OCI-M2 (cell line): Measurements from ENCODE around the gene MMP17.

Experiments used
- DNase-seq: peaks from one replicate; lab custom pipeline; 2025; ENCODE audit not compliant: unreplicated experiment; lab: John Stamatoyannopoulos, UW

MMP17 gene

DNA sequence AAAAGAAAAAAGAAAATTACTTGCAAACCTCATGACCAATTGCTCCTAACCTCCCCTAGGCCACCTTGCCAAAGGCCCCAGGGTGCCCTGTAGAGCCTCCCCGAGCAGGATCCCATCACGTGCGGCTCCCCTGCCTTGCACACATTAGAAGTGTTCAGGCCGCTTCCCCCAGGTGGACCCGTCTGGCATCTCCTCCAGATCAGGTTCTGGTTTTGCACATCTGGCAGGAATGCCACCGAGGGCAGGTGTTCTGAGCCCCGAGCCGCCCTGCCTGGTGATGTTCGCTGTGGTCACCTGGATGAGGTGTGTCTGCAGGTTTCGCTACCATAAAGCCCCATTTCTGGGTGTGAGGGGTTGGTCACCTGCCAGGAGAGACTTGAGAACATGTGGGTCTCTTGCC is 19.3 kb downstream of the MMP17 start:
- no peak for DNase-seq

DNA sequence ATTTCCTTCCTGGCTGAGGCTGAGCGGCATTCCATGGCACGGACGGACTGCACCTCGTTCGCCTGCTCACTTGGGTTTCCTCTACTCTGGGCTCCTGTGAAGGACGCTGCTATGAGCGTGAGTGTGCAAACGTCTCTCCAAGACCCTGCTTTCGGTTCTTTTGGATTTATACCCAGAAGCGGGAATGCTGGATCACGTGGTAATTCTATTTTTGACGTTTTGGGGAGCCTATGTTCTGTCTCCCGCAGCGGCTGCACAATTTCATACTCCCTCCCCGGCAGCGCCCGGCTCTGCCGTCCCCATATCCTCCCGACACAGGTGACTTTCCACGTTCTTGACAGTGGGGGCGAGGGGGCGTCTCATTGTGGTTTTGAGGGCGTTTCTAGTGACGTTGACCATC is 20.6 kb downstream of the MMP17 start:
- no peak for DNase-seq

- DNase-seq: no peak
Measured at GRCh38 chr12:131849700-131850553, 21.7 kb downstream of the MMP17 start.

- no peak for DNase-seq
Measured at GRCh38 chr12:131850856-131851559, 22.8 kb downstream of the MMP17 start.

- DNase-seq: no peak
Measured at GRCh38 chr12:131851741-131852550, 23.8 kb downstream of the MMP17 start.

DNA sequence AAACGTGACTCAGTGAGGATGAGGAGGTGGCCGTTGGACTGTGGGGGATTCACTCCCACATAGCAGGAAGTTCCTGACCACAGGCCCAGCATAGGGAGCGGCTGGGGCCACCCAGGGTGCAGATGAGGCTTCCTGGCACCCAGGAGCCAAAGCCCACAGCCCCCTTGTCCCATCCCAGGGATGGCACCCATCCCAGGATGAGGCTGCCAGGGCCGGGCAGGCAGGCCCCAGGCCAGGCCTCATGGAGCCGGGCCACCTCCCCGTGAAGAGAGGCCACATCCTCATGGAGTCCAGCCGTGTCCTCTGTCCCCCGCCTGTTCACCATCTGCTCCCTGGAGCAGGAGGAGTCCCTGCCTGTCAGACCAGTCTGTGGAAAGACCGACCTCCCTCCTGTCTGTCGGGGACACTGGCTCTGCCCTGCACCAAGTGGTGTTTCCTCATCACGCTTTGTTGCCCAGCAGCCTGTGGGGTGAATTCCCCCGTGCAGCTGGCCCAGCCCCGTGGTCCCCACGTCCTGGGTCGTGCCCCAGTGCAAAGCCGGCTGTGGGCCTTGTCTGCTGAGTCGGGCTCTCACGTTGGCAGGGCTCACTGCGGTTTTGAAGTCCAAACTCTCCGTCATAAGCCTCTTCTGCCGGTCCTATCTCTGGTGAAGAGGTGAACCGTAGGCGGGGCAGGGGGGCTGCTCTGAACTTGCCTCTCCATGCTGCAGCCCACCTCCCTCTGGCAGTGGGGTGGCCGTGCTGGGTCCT is 24.5 kb downstream of the MMP17 start:
- no peak for DNase-seq

DNA sequence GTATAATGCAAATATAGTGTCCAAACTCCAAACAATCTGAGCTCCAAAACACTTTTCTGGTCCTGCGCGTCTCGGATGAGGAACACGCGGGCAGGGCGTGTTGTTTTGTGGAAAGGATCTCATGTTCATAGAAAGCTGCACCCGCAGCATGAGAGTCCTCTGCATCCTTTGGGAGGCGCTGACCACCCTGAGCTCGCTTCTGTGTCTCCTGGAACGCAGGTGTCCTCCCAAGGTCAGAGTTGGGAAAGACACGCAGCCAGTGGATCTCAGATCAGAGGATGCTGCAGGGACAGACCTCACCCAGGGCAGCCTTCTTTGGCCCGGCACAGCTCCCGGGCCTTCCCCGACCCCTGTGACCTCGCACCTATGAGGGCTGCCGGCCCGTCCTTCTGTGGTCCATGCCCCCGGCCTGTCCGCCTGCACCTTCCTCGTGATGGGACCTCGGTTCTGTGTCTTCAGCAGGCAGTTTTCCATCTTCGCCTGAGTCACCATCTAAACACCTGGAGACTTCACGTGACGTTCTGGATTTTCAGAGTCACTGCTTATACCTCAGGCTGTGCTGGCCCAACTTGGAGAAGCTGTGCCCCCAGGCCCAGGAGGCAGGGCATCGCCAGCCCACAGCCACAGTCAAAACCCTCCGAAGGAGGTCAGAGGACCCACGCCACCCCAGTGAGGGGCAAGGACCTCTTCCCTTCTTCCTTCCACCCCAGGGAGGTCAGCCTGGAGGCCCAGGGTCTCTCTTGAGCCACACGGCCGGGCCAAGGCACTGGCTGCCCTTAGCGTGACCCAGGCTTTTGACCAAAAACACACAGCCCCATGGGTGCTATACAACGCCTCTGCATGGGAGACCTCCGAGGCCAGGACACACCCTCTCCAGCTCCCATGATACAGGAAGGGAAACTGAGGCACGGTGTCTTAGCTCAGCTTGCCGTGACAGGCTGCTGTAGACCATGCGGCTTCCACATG is 25.9 kb downstream of the MMP17 start:
- no peak for DNase-seq

GRCh38 chr12:131854861-131855476 is 26.8 kb downstream of the MMP17 start:
- DNase-seq: no peak

DNA sequence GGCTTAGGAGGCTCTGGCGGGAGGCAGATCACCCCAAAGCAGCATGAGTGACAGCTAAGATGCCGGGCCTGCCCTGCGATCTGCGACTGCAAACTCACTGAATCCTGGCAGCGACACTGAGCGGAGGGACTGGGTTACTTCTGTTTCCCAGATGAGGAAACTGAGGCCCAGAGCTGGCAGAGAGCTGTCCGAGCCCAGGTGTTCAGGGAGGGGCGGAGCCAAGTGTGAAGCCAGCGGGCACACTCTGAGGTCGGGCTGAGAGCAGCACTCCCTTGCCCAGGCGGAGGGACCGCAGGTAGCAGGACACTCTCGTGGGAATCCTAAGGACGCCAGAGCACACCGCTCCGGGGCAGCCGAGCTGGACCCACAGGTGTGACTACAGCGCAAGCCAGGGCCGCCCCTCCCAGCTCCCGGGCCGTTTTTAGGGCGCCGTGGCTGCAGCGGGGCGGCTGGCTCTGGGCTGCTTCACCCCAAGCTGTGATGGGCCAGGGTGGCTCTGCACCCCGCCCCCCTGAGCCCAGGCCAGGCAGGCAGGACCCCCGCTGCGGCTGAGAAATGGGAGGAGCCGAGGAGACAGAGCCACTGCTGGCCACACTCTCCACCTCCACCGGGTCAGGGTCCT is 27.4 kb downstream of the MMP17 start:
- DNase-seq: no peak

GRCh38 chr12:131856366-131857097 is 28.3 kb downstream of the MMP17 start:
- DNase-seq: no peak

DNA sequence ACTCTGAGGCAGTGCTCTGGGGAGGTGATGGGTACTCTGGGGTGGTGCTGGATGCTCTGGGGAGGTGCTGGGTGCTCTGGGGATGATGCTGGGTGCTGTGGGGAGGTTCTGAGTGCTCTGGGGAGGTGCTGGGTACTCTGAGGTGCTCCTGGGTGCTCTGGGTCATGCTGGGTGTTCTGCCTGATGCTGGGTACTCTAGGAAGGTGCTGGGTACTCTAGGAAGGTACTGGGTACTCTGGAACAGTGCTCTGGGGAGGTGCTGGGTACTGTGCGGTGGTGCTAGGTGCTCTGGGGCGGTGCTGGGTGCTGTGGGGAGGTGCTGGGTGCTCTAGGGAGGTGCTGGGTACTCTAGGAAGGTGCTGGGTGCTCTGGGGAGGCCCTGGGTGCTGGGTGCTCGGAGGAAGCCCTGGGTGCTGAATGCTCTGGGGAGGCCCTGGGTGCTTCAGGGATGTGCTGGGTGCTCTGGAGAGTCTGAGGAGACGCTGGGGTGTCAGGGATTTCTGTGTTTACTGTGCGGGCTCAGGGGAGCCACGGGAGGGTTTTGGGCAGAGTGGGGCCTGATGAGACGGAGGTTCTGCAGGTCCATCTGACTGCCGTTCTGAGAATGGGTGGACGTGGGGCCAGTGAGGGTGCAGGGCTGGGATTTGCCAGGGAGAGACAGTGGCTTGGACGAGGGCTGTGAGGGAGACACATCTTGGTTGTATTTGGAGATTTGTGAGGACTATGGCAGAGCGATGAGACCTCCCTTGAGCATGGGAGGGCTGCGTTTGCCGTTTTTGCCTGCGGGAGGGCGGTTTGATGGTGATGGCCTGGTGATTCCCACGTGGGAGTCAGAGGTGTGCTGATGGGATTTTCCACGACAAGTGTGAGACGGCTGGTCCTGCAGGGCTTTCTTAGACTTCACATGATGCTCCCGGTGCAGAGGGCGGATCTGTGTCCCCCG is 30.0 kb downstream of the MMP17 start:
- no peak for DNase-seq

GRCh38 chr12:131860472-131861260 is 32.5 kb downstream of the MMP17 start:
- DNase-seq: no peak

DNA sequence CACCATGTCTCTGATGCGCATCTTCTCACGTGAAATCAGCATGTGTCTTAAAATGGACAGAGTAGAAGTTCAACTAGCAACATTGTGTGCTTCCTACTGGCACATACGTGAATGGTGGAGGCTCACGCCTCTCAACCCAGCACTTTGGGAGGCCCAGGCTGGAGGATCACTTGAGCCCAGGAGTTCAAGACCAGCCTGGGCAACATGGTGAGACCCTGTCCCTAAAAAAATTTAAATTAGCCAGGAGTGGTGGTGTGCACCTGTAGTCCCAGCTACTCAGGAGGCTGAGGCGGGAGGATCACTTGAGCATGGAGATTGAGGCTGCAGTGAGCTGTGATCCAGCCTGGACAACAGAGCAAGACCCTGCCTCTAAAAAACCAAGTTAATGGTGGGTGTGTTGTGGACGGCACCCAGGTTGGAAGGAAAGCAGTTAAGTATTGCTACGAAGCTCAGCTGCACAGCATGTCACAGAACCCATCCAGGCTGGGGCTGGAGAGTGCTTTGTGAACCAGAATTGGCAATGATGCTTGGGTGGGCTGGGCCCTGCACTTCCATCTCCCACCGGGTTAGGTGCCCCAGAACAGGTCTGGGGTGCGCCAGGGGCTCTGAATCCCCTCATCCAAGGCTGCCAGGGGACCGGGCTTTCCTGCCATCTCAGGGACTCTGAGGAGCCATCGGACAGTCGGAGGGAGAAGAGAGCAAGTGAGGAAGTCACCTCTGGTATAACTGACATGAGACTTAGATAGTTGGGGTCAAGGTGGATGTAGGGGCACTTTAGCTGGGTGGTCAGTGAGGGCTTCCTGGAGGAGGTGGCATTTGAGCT is 33.3 kb downstream of the MMP17 start:
- no peak for DNase-seq

DNA sequence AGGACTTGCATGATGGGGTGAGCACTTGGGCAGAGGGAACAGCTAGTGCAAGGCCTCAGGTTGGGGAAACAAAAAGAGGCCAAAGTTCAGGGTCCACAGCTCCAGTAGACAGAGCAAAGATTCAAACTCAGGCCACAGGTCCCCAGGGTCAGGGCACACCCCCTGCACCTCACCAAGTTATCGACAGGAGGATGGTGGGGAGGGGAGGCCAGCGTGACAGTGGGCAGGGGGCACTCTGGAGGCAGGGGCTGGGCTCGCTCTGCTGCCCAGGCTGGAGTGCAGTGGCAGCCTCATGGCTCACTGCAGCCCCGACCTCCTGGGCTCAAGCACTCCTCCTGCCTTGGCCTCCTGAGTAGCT is 33.9 kb downstream of the MMP17 start:
- no peak for DNase-seq

GRCh38 chr12:131862600-131862993 is 34.4 kb downstream of the MMP17 start:
- no peak for DNase-seq
